H9 (cell line): ENCODE results near the gene MARVELD1. TPM values are rescaled to one million over a fixed set of nuclear protein-coding genes. Genes with fewer than 3 reads are reported as not detected.
A peak's percentile ranks its signal among the peaks of the same experiment; 100 is the strongest.

Experiments used
- DNase-seq: peaks from one replicate; pipeline ENCODE4 v3.0.0-alpha.2; 2017
- H2AFZ ChIP-seq: one replicate; pipeline ENCODE4 v1.6.1; 2013; ENCODE audit warnings: mild to moderate bottlenecking, low read length, control low read depth, moderate library complexity
- H2AK5ac ChIP-seq: 2 replicates; pipeline ENCODE4 v1.6.1; 2013; ENCODE audit warnings: low read length, control low read depth, mixed read lengths; ENCODE audit not compliant: insufficient read length
- H2BK120ac ChIP-seq: one replicate; pipeline ENCODE4 v1.6.1; 2013; ENCODE audit warnings: low read depth, mild to moderate bottlenecking, low read length, control low read depth, inconsistent platforms; ENCODE audit not compliant: poor library complexity, severe bottlenecking
- H2BK12ac ChIP-seq: 2 replicates; pipeline ENCODE4 v1.6.1; 2013; ENCODE audit warnings: low read length, control low read depth, mixed read lengths, low read depth; ENCODE audit not compliant: insufficient read length
- H2BK15ac ChIP-seq: 2 replicates; pipeline ENCODE4 v1.6.1; 2013; ENCODE audit warnings: low read depth, low read length, control low read depth
- H2BK20ac ChIP-seq: one replicate; pipeline ENCODE4 v1.6.1; 2013; ENCODE audit warnings: low read depth, mild to moderate bottlenecking, low read length, control low read depth, inconsistent platforms; ENCODE audit not compliant: poor library complexity, severe bottlenecking
- H2BK5ac ChIP-seq: 2 replicates; pipeline ENCODE4 v1.6.1; 2013; ENCODE audit warnings: low read length, control low read depth, mixed read lengths; ENCODE audit not compliant: insufficient read length
- H3K14ac ChIP-seq: 2 replicates; pipeline ENCODE4 v1.6.1; 2013; ENCODE audit warnings: low read length, control low read depth; ENCODE audit not compliant: insufficient read depth
- H3K18ac ChIP-seq: 2 replicates; pipeline ENCODE4 v1.6.1; 2013; ENCODE audit warnings: low read depth, mild to moderate bottlenecking, mixed read lengths, low read length, control low read depth; ENCODE audit not compliant: insufficient read length
- H3K23ac ChIP-seq: 2 replicates; pipeline ENCODE4 v1.6.1; 2013; ENCODE audit warnings: low read length, control low read depth, mixed read lengths, low read depth; ENCODE audit not compliant: insufficient read length
- H3K23me2 ChIP-seq: 2 replicates; pipeline ENCODE4 v1.6.1; 2013; ENCODE audit warnings: low read depth, mild to moderate bottlenecking, mixed read lengths, low read length, control low read depth; ENCODE audit not compliant: insufficient read length, poor library complexity, severe bottlenecking
- H3K27ac ChIP-seq: 2 replicates; pipeline ENCODE4 v1.5.1; 2013; ENCODE audit warnings: low read length, control low read depth, mixed read lengths, low read depth; ENCODE audit not compliant: insufficient read length
- H3K27me3 ChIP-seq: 2 replicates; pipeline ENCODE4 v1.6.1; 2013; ENCODE audit warnings: low read length, control low read depth, inconsistent platforms; ENCODE audit not compliant: insufficient read depth
- H3K4ac ChIP-seq: 2 replicates; pipeline ENCODE4 v1.6.1; 2013; ENCODE audit warnings: low read depth, mild to moderate bottlenecking, control low read depth, inconsistent platforms, low read length, moderate library complexity
- H3K4me1 ChIP-seq: 2 replicates; pipeline ENCODE4 v1.6.1; 2013; ENCODE audit warnings: low read length, control low read depth, inconsistent platforms; ENCODE audit not compliant: insufficient read depth
- H3K4me2 ChIP-seq: 2 replicates; pipeline ENCODE4 v1.6.1; 2013; ENCODE audit warnings: low read length, control low read depth, mixed read lengths; ENCODE audit not compliant: insufficient read length, insufficient read depth
- H3K56ac ChIP-seq: 2 replicates; pipeline ENCODE4 v1.6.1; 2013; ENCODE audit warnings: low read depth, mild to moderate bottlenecking, mixed read lengths, low read length, control low read depth; ENCODE audit not compliant: insufficient read length
- H3K79me1 ChIP-seq: 2 replicates; pipeline ENCODE4 v1.6.1; 2013; ENCODE audit warnings: low read depth, mild to moderate bottlenecking, moderate library complexity, low read length, control low read depth, inconsistent platforms; ENCODE audit not compliant: insufficient read depth, poor library complexity, severe bottlenecking
- H3K79me2 ChIP-seq: 2 replicates; pipeline ENCODE4 v1.6.1; 2013; ENCODE audit warnings: low read length, control low read depth, inconsistent platforms; ENCODE audit not compliant: insufficient read depth
- H3K9ac ChIP-seq: 2 replicates; pipeline ENCODE4 v1.6.1; 2013; ENCODE audit warnings: low read length, control low read depth, mixed read lengths; ENCODE audit not compliant: insufficient read length; ENCODE audit errors: extremely low read depth
- H3K9me3 ChIP-seq: one replicate; pipeline ENCODE4 v1.6.1; 2013; ENCODE audit warnings: low read depth, low read length, inconsistent platforms; ENCODE audit not compliant: control insufficient read depth
- H3T11ph ChIP-seq: one replicate; pipeline ENCODE4 v1.6.1; 2013; ENCODE audit warnings: mild to moderate bottlenecking, low read length, control low read depth, inconsistent platforms
- H4K20me1 ChIP-seq: one replicate; pipeline ENCODE4 v1.6.1; 2013; ENCODE audit not compliant: control insufficient read depth, insufficient read length, insufficient read depth
- H4K5ac ChIP-seq: 2 replicates; pipeline ENCODE4 v1.6.1; 2013; ENCODE audit warnings: low read depth, mild to moderate bottlenecking, mixed read lengths, low read length, control low read depth; ENCODE audit not compliant: insufficient read length
- H4K8ac ChIP-seq: replicated peaks from 2 replicates; pipeline ENCODE4 v1.6.1; 2013; ENCODE audit warnings: low read length, control low read depth, mixed read lengths, low read depth; ENCODE audit not compliant: insufficient read length
- H4K91ac ChIP-seq: 2 replicates; pipeline ENCODE4 v1.6.1; 2013; ENCODE audit warnings: low read depth, mild to moderate bottlenecking, moderate library complexity, mixed read lengths, low read length, control low read depth; ENCODE audit not compliant: insufficient read length
- H3K27ac Mint-ChIP-seq, 3 experiments: 2 replicates in 2 of 3; 3 replicates in 1 of 3; pipeline ENCODE4 v1.8.0; 2020 to 2021; ENCODE audit warnings: mixed read lengths in 3 of 3, mild to moderate bottlenecking in 1 of 3, moderate library complexity in 1 of 3
- H3K27me3 Mint-ChIP-seq: 2 replicates; pipeline ENCODE4 v1.8.0; 2021; ENCODE audit warnings: low read depth, mild to moderate bottlenecking, moderate library complexity, mixed read lengths
- H3K36me3 Mint-ChIP-seq, 3 experiments: 2 replicates in 2 of 3; 3 replicates in 1 of 3; pipeline ENCODE4 v1.8.0; 2020 to 2021; ENCODE audit warnings: low read depth in 3 of 3, mixed read lengths in 3 of 3; ENCODE audit not compliant: insufficient read depth in 1 of 3
- H3K4me1 Mint-ChIP-seq, 2 experiments: 2 replicates each; pipeline ENCODE4 v1.8.0; 2020; ENCODE audit warnings: mixed read lengths in 2 of 2
- H3K4me3 Mint-ChIP-seq, 2 experiments: 2 replicates in 1 of 2; 3 replicates in 1 of 2; pipeline ENCODE4 v1.8.0; 2020 to 2021; ENCODE audit warnings: mild to moderate bottlenecking in 2 of 2, mixed read lengths in 2 of 2, moderate library complexity in 1 of 2
- H3K9me3 Mint-ChIP-seq, 2 experiments: 2 replicates in 1 of 2; 3 replicates in 1 of 2; pipeline ENCODE4 v1.8.0; 2020; ENCODE audit warnings: mild to moderate bottlenecking in 2 of 2, mixed read lengths in 2 of 2, moderate library complexity in 1 of 2
- WGBS: extraction: QIAGEN DNeasy Blood & Tissue Kit; methylation state at CpG from one replicate; pipeline ENCODE4 v1.1.7; 2013; ENCODE audit warnings: missing lambda C conversion rate, low lambda C conversion rate, mixed read lengths; ENCODE audit not compliant: insufficient read length; ENCODE audit errors: extremely low coverage; 5-methylcytosine and 5-hydroxymethylcytosine counted together
- total RNA-seq: library from RNA; stranded (reverse); gene quantifications from 2 replicates; pipeline ENCODE4 v1.2.1, GENCODE V29; 2021
- TF ChIP-seq, protein P1 (sequence below): fragments of 200-600 bp; sonication (generic); conservative IDR thresholded peaks from 3 replicates; pipeline ENCODE4 v1.8.0; 2021; ENCODE audit warnings: antibody characterized with exemption, mild to moderate bottlenecking

MARVELD1 gene
- total RNA-seq, 1 experiment from 2014 or later = 26.7 TPM

DNA sequence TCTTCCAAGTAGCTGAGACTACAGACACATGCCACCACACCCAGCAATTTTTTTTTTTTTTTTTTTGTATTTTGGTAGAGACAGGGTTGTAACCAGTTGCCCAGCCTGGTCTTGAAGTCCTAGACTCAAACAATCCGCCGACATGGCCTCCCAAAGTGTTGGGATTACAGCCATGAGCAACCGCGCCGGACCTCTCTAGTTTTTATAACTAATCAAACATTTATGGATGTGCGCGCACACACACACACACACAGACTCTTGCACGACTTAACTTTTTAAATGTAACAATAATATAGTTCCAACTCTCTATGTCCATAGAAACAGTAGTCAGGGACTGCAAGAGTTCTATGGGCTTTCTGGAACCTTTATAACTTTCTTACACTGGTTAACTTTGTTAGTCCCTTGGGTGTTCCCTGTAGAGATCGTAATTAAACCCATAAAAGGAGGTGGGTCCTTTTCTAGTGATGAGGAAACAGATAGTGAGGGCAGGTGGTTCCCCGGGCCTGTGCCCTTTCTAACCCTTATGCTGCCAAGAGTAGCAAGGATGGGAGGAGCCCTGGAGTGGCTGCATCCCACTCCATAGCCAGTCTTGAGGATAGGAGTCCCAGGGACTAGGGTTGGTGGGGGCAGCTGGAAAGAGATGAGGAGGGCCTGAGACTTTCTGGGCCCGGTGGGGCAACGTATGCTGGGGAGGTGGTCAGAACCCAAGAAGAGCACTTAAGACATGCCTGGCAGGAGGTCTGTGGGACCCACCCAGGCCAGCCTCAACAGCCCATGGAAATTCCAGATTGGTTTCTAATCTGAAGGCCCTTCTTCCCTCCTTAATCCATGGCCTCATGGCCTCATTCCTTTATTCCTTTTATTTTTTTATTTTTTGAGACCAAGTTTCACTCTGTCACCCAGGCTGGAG is 8.6 kb downstream of the MARVELD1 start:
- Mint-ChIP-seq H3K4me3 (no peak overlapping the region), H3K4me1 (peaks cover 30 to 37% of the 10 kb centered on the region in 2 experiments), H3K9me3 (no peaks in the 10 kb centered on the region), H3K27ac (peak overlapping the region in 1 of 3 experiments; percentile 75; a peak in 3 of 7 replicates), H3K36me3 (peaks cover 10 to 30% (median 30%) of the 10 kb centered on the region in 3 experiments), H3K27me3 (no peaks in the 10 kb centered on the region; the same call in 1 of the 2 replicates)
- no peaks in the 10 kb centered on the region for H4K20me1 ChIP-seq
- no peak overlapping the region for H3K27ac ChIP-seq
- no peak overlapping the region for H3T11ph ChIP-seq
- no peak overlapping the region for H2BK12ac ChIP-seq
- H3K27me3 ChIP-seq = no peaks in the 10 kb centered on the region
- H3K79me1 ChIP-seq = no peaks in the 10 kb centered on the region
- no peak overlapping the region for H3K56ac ChIP-seq
- no peak overlapping the region for H3K9ac ChIP-seq
- H3K18ac ChIP-seq = no peak overlapping the region
- no peaks in the 10 kb centered on the region for H3K79me2 ChIP-seq
- no peak for DNase-seq
- H4K91ac ChIP-seq = no peak overlapping the region
- H2BK20ac ChIP-seq = no peak overlapping the region
- no peak overlapping the region for H3K23ac ChIP-seq
- no peaks in the 10 kb centered on the region for H3K9me3 ChIP-seq
- H2AK5ac ChIP-seq = no peak overlapping the region
- no peak overlapping the region for H3K4ac ChIP-seq
- H3K4me2 ChIP-seq = no peak overlapping the region
- no peaks in the 10 kb centered on the region for H3K23me2 ChIP-seq
- no peak overlapping the region for H2BK5ac ChIP-seq
- peaks cover 8% of the 10 kb centered on the region; the same call in 1 of the 2 replicates for H3K4me1 ChIP-seq
- WGBS = no CpG with 5 or more reads among the region's 12 CpGs
- H4K5ac ChIP-seq = no peak overlapping the region
- H2BK120ac ChIP-seq = no peak overlapping the region
- H2AFZ ChIP-seq = no peak overlapping the region
- TF ChIP-seq, protein P1, sequence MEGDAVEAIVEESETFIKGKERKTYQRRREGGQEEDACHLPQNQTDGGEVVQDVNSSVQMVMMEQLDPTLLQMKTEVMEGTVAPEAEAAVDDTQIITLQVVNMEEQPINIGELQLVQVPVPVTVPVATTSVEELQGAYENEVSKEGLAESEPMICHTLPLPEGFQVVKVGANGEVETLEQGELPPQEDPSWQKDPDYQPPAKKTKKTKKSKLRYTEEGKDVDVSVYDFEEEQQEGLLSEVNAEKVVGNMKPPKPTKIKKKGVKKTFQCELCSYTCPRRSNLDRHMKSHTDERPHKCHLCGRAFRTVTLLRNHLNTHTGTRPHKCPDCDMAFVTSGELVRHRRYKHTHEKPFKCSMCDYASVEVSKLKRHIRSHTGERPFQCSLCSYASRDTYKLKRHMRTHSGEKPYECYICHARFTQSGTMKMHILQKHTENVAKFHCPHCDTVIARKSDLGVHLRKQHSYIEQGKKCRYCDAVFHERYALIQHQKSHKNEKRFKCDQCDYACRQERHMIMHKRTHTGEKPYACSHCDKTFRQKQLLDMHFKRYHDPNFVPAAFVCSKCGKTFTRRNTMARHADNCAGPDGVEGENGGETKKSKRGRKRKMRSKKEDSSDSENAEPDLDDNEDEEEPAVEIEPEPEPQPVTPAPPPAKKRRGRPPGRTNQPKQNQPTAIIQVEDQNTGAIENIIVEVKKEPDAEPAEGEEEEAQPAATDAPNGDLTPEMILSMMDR = no peak
- no peak overlapping the region for H3K14ac ChIP-seq
- no peak overlapping the region for H4K8ac ChIP-seq
- no peak overlapping the region for H2BK15ac ChIP-seq
